GM23338 (cell line): ENCODE measurements around the gene TMEM225. TPM values are rescaled to one million over a fixed set of nuclear protein-coding genes. Genes with fewer than 3 reads are reported as not detected.
"Not testable (repeated sequence)": the region's sequence is repeated elsewhere in the genome, so short reads cannot be mapped to it uniquely, and the experiment has no call there.

Experiments used
- ATAC-seq: fragments of 200-7000 bp; cut with Tn5 transposase; 3 replicates; pipeline ENCODE4 v1.9.1; 2020
- DNase-seq: peaks from one replicate; pipeline ENCODE4 v3.0.0-alpha.2; 2015; ENCODE audit warnings: low spot score
- H2AFZ ChIP-seq: fragments of 200-600 bp; sonication (generic); 2 replicates; pipeline ENCODE4 v1.8.0; 2016; ENCODE audit warnings: antibody characterized with exemption, mild to moderate bottlenecking, moderate library complexity
- H3F3A ChIP-seq: fragments of 200-600 bp; sonication (generic); replicated peaks from 2 replicates; pipeline ENCODE4 v1.8.0; 2017; ENCODE audit warnings: antibody characterized with exemption, mixed run types, low read depth
- H3K27ac ChIP-seq: fragments of 200-600 bp; sonication (generic); 2 replicates; pipeline ENCODE4 v1.6.1; 2016; ENCODE audit warnings: low read depth
- H3K27me3 ChIP-seq: fragments of 200-600 bp; sonication (generic); 2 replicates; pipeline ENCODE4 v1.8.0; 2016; ENCODE audit warnings: mild to moderate bottlenecking, mixed run types, moderate library complexity; ENCODE audit not compliant: insufficient read depth
- H3K36me3 ChIP-seq: fragments of 200-600 bp; sonication (generic); 2 replicates; pipeline ENCODE4 v1.8.0; 2016; ENCODE audit warnings: mild to moderate bottlenecking; ENCODE audit not compliant: insufficient read depth
- H3K4me1 ChIP-seq: fragments of 200-600 bp; sonication (generic); 2 replicates; pipeline ENCODE4 v1.8.0; 2016; ENCODE audit warnings: mild to moderate bottlenecking, moderate library complexity; ENCODE audit not compliant: insufficient read depth
- H3K4me2 ChIP-seq: fragments of 200-600 bp; sonication (generic); 2 replicates; pipeline ENCODE4 v1.7.1; 2017; ENCODE audit warnings: mixed run types
- H3K4me3 ChIP-seq: fragments of 200-600 bp; sonication (generic); 2 replicates; pipeline ENCODE4 v1.6.1; 2016; ENCODE audit warnings: mixed run types
- H3K79me2 ChIP-seq: fragments of 200-600 bp; sonication (generic); replicated peaks from 2 replicates; pipeline ENCODE4 v1.8.0; 2017; ENCODE audit warnings: mild to moderate bottlenecking; ENCODE audit not compliant: insufficient read depth
- H3K9me2 ChIP-seq: fragments of 200-600 bp; sonication (generic); 2 replicates; pipeline ENCODE4 v1.8.0; 2017; ENCODE audit not compliant: insufficient read depth
- H4K20me1 ChIP-seq: fragments of 200-600 bp; sonication (generic); replicated peaks from 2 replicates; pipeline ENCODE4 v1.8.0; 2017; ENCODE audit warnings: mild to moderate bottlenecking; ENCODE audit not compliant: insufficient read depth
- H3K27ac Mint-ChIP-seq: 2 replicates; pipeline ENCODE4 v1.8.0; 2020; ENCODE audit warnings: inconsistent platforms, mild to moderate bottlenecking, moderate library complexity, mixed read lengths
- H3K27me3 Mint-ChIP-seq: 3 replicates; pipeline ENCODE4 v1.8.0; 2022; ENCODE audit warnings: low read depth, mild to moderate bottlenecking, moderate library complexity, mixed read lengths, inconsistent platforms; ENCODE audit not compliant: insufficient read depth, poor library complexity
- H3K36me3 Mint-ChIP-seq: 3 replicates; pipeline ENCODE4 v1.8.0; 2021; ENCODE audit warnings: low read depth, mild to moderate bottlenecking, inconsistent platforms, moderate library complexity, mixed read lengths
- H3K4me1 Mint-ChIP-seq: 3 replicates; pipeline ENCODE4 v1.8.0; 2020; ENCODE audit warnings: mild to moderate bottlenecking, inconsistent platforms, mixed read lengths
- H3K4me3 Mint-ChIP-seq: 3 replicates; pipeline ENCODE4 v1.8.0; 2021; ENCODE audit warnings: moderate library complexity, mild to moderate bottlenecking, inconsistent platforms, mixed read lengths
- H3K9me3 Mint-ChIP-seq: 3 replicates; pipeline ENCODE4 v1.8.0; 2020; ENCODE audit warnings: moderate library complexity, mild to moderate bottlenecking, inconsistent platforms, mixed read lengths
- CREB1 ChIP-seq: fragments of 250-450 bp; sonication (Bioruptor Pico); IDR thresholded peaks from 2 replicates; pipeline ENCODE4 v1.5.0; 2020; ENCODE audit warnings: low read depth, mild to moderate bottlenecking, moderate library complexity
- CTCF ChIP-seq, 2 experiments: fragments of 200-600 bp in 1 of 2; sonication (generic) in 1 of 2; conservative IDR thresholded peaks; 2 replicates each; pipeline versions ENCODE4 v1.5.1 to v1.6.1; 2016 to 2017; ENCODE audit warnings: antibody characterized with exemption in 2 of 2, low read depth in 2 of 2, mild to moderate bottlenecking in 2 of 2, moderate library complexity in 1 of 2
- EZH2 ChIP-seq: fragments of 200-600 bp; sonication (generic); IDR thresholded peaks from one replicate; pipeline ENCODE4 v1.8.0; 2017; ENCODE audit warnings: antibody characterized with exemption, mild to moderate bottlenecking, low read depth; ENCODE audit not compliant: unreplicated experiment
- EZH2phosphoT487 ChIP-seq: fragments of 200-600 bp; sonication (generic); IDR thresholded peaks from one replicate; pipeline ENCODE4 v1.8.1; 2018; ENCODE audit warnings: antibody characterized with exemption; ENCODE audit not compliant: unreplicated experiment
- JUNB ChIP-seq: IDR thresholded peaks from one replicate; pipeline ENCODE4 v1.6.1; 2016; ENCODE audit warnings: antibody characterized with exemption; ENCODE audit not compliant: unreplicated experiment
- POLR2AphosphoS5 ChIP-seq: IDR thresholded peaks from 2 replicates; pipeline ENCODE4 v1.6.1; 2016; ENCODE audit warnings: antibody characterized with exemption, low read depth
- ZNF331 ChIP-seq: fragments of 250-450 bp; sonication (Bioruptor Pico); IDR thresholded peaks from 2 replicates; pipeline ENCODE4 v1.5.0; 2020; ENCODE audit warnings: low read depth, mild to moderate bottlenecking, moderate library complexity
- ZNF462 ChIP-seq: fragments of 250-450 bp; sonication (Bioruptor Pico); IDR thresholded peaks from 2 replicates; pipeline ENCODE4 v1.5.0; 2020; ENCODE audit warnings: mild to moderate bottlenecking, moderate library complexity
- polyA plus RNA-seq: library from polyadenylated mRNA; unstranded; fragments of >200 nt; fragmentation: Nextera tagmentation; extraction: Ambion mirVana; gene quantifications from 2 replicates; pipeline ENCODE4 v1.2.1, GENCODE V29; 2016
- total RNA-seq: library from RNA; depleted of rRNA; stranded (reverse); fragments of >200 nt; shearing (Covaris generic); gene quantifications from 2 replicates; pipeline ENCODE4 v1.2.3, GENCODE V29; 2014

Gene TMEM225
- total and polyA plus RNA-seq, 2 experiments from 2014 or later: not detected

GRCh38 chr11:123867795-123868194 is 17.7 kb downstream of the TMEM225 start:
- not testable (repeated sequence) for H4K20me1 ChIP-seq, H3K27ac Mint-ChIP-seq, ATAC-seq

GRCh38 chr11:123865293-123865692 is 20.2 kb downstream of the TMEM225 start:
- H3K27me3 Mint-ChIP-seq, H3K9me2 ChIP-seq, H3K36me3 ChIP-seq, H3K4me3 Mint-ChIP-seq, H3F3A ChIP-seq, H2AFZ ChIP-seq, H3K9me3 Mint-ChIP-seq, H3K27me3 ChIP-seq, H3K36me3 Mint-ChIP-seq, H3K4me3 ChIP-seq, H4K20me1 ChIP-seq, H3K27ac Mint-ChIP-seq, H3K79me2 ChIP-seq: not testable (repeated sequence)
- H3K4me1 Mint-ChIP-seq: peaks cover 20% of the 10 kb centered on the region
- H3K4me1 ChIP-seq: peaks cover 39% of the 10 kb centered on the region
- DNase-seq: peak; percentile 27
- peak overlapping the region; percentile 15; the same call in 1 of the 2 replicates for H3K4me2 ChIP-seq
- peak; percentile 51 for ATAC-seq
- H3K27ac ChIP-seq: peak overlapping the region; percentile 78; the same call in 1 of the 2 replicates

More at GRCh38 chr11:123867795-123868194, 17.7 kb downstream of the TMEM225 start:
- not testable (repeated sequence) for H3K4me2 ChIP-seq, H3K4me3 ChIP-seq, H3K36me3 Mint-ChIP-seq, H3K27ac ChIP-seq, H3K4me3 Mint-ChIP-seq, DNase-seq, H3K27me3 Mint-ChIP-seq, H3K79me2 ChIP-seq, H3K9me2 ChIP-seq, H3F3A ChIP-seq, H2AFZ ChIP-seq, H3K4me1 Mint-ChIP-seq, H3K9me3 Mint-ChIP-seq, H3K36me3 ChIP-seq, H3K27me3 ChIP-seq
- peaks cover 21% of the 10 kb centered on the region for H3K4me1 ChIP-seq

- Histone ChIP-seq H3K36me3 (no peaks in the 10 kb centered on the region; the same call in 1 of the 2 replicates), H3K4me2 (peak overlapping the region; percentile 38; the same call in 1 of the 2 replicates), H3K4me3 (peak overlapping the region; percentile 26; the same call in 1 of the 2 replicates), H4K20me1 (no peaks in the 10 kb centered on the region), H3F3A (no peaks in the 10 kb centered on the region), H3K79me2 (no peaks in the 10 kb centered on the region), H3K27ac (no peak overlapping the region), H3K4me1 (peaks cover 47% of the 10 kb centered on the region), H3K27me3 (no peaks in the 10 kb centered on the region), H2AFZ (peak overlapping the region; percentile 19; the same call in 1 of the 2 replicates), H3K9me2 (0 out of 2 replicates have a peak, but pooled peaks cover 7% of the 10 kb centered on the region)
- peaks cover 24% of the 10 kb centered on the region for H3K36me3 Mint-ChIP-seq
- DNase-seq (no peak), ATAC-seq (peak; percentile 59)
- H3K4me3 Mint-ChIP-seq: no peak overlapping the region
- no peaks in the 10 kb centered on the region for H3K27me3 Mint-ChIP-seq
- H3K4me1 Mint-ChIP-seq: peaks cover 35% of the 10 kb centered on the region
- H3K9me3 Mint-ChIP-seq: peaks cover 21% of the 10 kb centered on the region
- no peak overlapping the region; the same call in 1 of the 2 replicates for H3K27ac Mint-ChIP-seq
- TF ChIP-seq ZNF331 (CRISPR knock-in tag) (no peak), CTCF (conservative IDR thresholded peaks at IDR 0.05; ENCODE audit: low read depth in 2 of 2) (no peak), CREB1 (CRISPR knock-in tag) (no peak), POLR2AphosphoS5 (no peak), EZH2 (no peak), ZNF462 (CRISPR knock-in tag) (no peak), JUNB (no peak), EZH2phosphoT487 (no peak)
Observed at GRCh38 chr11:123859731-123860130, 25.7 kb downstream of the TMEM225 start.
